ENCODE results near the gene NUDT16L1.

The NUDT16L1 gene

GRCh38 chr16:4706871-4707270 lies 13.5 kb downstream of the NUDT16L1 start:
- H3K4me3 ChIP-seq (replicated peaks; ENCODE audit: low read depth, low read length) = no peak overlapping the region
- DNase-seq (ENCODE audit: extremely low read depth, low read depth) = no peak
- no peak for TF ChIP-seq CTCF (IDR thresholded peaks at IDR 0.05; ENCODE audit: low read depth, low read length, missing control alignments)

- H3K4me3 ChIP-seq (replicated peaks; ENCODE audit: low read depth, low read length) = no peak overlapping the region
- no peak for DNase-seq (ENCODE audit: extremely low read depth, low read depth)
These were observed 16.1 kb downstream of the NUDT16L1 start for GRCh38 chr16:4709481-4709880.

GRCh38 chr16:4713663-4714501 lies 20.5 kb downstream of the NUDT16L1 start:
- no peak overlapping the region for H3K4me3 ChIP-seq (replicated peaks; ENCODE audit: low read depth, low read length)
- DNase-seq (ENCODE audit: extremely low read depth, low read depth) = no peak
- TF ChIP-seq CTCF (IDR thresholded peaks at IDR 0.05; ENCODE audit: low read depth, low read length, missing control alignments) = no peak

More at GRCh38 chr16:4709481-4709880, 16.1 kb downstream of the NUDT16L1 start:
- TF ChIP-seq CTCF (IDR thresholded peaks at IDR 0.05; ENCODE audit: low read depth, low read length, missing control alignments) = no peak

- TF ChIP-seq CTCF (IDR thresholded peaks at IDR 0.05; ENCODE audit: low read depth, low read length, missing control alignments) = no peak
- H3K4me3 ChIP-seq (replicated peaks; ENCODE audit: low read depth, low read length) = no peak overlapping the region
- no peak for DNase-seq (ENCODE audit: extremely low read depth, low read depth)
These were observed 21.6 kb downstream of the NUDT16L1 start for GRCh38 chr16:4714996-4715395.

GRCh38 chr16:4718466-4718865 lies 25.1 kb downstream of the NUDT16L1 start:
- no peak for TF ChIP-seq CTCF (IDR thresholded peaks at IDR 0.05; ENCODE audit: low read depth, low read length, missing control alignments)
- no peak overlapping the region for H3K4me3 ChIP-seq (replicated peaks; ENCODE audit: low read depth, low read length)
- no peak for DNase-seq (ENCODE audit: extremely low read depth, low read depth)

- no peak overlapping the region for H3K4me3 ChIP-seq (replicated peaks; ENCODE audit: low read depth, low read length)
- no peak for TF ChIP-seq CTCF (IDR thresholded peaks at IDR 0.05; ENCODE audit: low read depth, low read length, missing control alignments)
- no peak for DNase-seq (ENCODE audit: extremely low read depth, low read depth)
These were observed 29.9 kb downstream of the NUDT16L1 start for GRCh38 chr16:4723071-4723767.

Data from HFF-Myc (cell line).